ENCODE data around the gene PDE8A.

- TF ChIP-seq CTCF (IDR thresholded peaks at IDR 0.05) (no peak), POLR2A (IDR thresholded peaks at IDR 0.05) (no peak)
These were observed 34.7 kb upstream of the PDE8A start for GRCh38 chr15:84946772-84947489.
